IMR-90 (cell line): ENCODE measurements around the gene TNFRSF18. TPM values are rescaled to one million over a fixed set of nuclear protein-coding genes. Genes with fewer than 3 reads are reported as not detected.

Source experiments
- ATAC-seq: fragments of 200-7000 bp; cut with Tn5 transposase; 2 replicates; pipeline ENCODE4 v1.9.1; 2020; ENCODE audit warnings: low read depth, mild to moderate bottlenecking, moderate library complexity
- BruUV-seq: library from RNA; stranded (reverse); fragments of 400-500 nt; replicated peaks from 2 replicates; lab custom pipeline; 2021; lab: Mats Ljungman, UMichigan
- CTCF ChIA-PET: fragments of 300-600 bp; formaldehyde crosslinking; extraction: SDS; loops from one replicate; lab custom pipeline; 2021; ENCODE audit warnings: antibody characterized with exemption; lab: Yijun Ruan, JAX
- POLR2A ChIA-PET: fragments of 300-600 bp; sonication (Branson Sonifier 250); formaldehyde crosslinking; loops from one replicate; lab custom pipeline; 2022; ENCODE audit warnings: antibody characterized with exemption; ENCODE audit not compliant: unreplicated experiment; lab: Charles Lee
- DNase-seq: peaks from one replicate; pipeline ENCODE4 v3.0.0; 2013
- H2AFZ ChIP-seq: replicated peaks from 2 replicates; pipeline ENCODE3; 2013; ENCODE audit warnings: low read length, mild to moderate bottlenecking; ENCODE audit not compliant: poor library complexity
- H2AK5ac ChIP-seq: 2 replicates; pipeline ENCODE4 v1.6.1; 2013; ENCODE audit warnings: low read depth, low read length, inconsistent platforms
- H2AK9ac ChIP-seq: replicated peaks from 2 replicates; pipeline ENCODE3; 2013; ENCODE audit warnings: mild to moderate bottlenecking, low read depth, low read length, moderate library complexity; ENCODE audit not compliant: poor library complexity
- H2BK120ac ChIP-seq: 2 replicates; pipeline ENCODE4 v1.6.1; 2013; ENCODE audit warnings: low read depth, low read length, inconsistent platforms
- H2BK15ac ChIP-seq: 3 replicates; pipeline ENCODE4 v1.6.1; 2013; ENCODE audit warnings: low read depth, low read length, inconsistent platforms
- H2BK20ac ChIP-seq: 2 replicates; pipeline ENCODE4 v1.6.1; 2013; ENCODE audit warnings: low read depth, mild to moderate bottlenecking, inconsistent platforms, low read length, moderate library complexity
- H2BK5ac ChIP-seq: 2 replicates; pipeline ENCODE4 v1.6.1; 2013; ENCODE audit warnings: mild to moderate bottlenecking, low read depth, low read length, inconsistent platforms; ENCODE audit not compliant: poor library complexity, severe bottlenecking
- H3K14ac ChIP-seq: replicated peaks from 2 replicates; pipeline ENCODE4 v1.6.1; 2013; ENCODE audit warnings: low read depth, low read length, inconsistent platforms
- H3K18ac ChIP-seq: 2 replicates; pipeline ENCODE4 v1.6.1; 2013; ENCODE audit warnings: low read depth, low read length, control low read depth
- H3K23ac ChIP-seq: 2 replicates; pipeline ENCODE4 v1.6.1; 2013; ENCODE audit warnings: low read depth, low read length, inconsistent platforms
- H3K27ac ChIP-seq: 2 replicates; pipeline ENCODE4 v1.5.1; 2013; ENCODE audit warnings: mild to moderate bottlenecking, control low read depth, low read length; ENCODE audit not compliant: insufficient read depth
- H3K27me3 ChIP-seq: 2 replicates; pipeline ENCODE4 v1.6.1; 2013; ENCODE audit warnings: low read length; ENCODE audit not compliant: control insufficient read depth, insufficient read depth
- H3K36me3 ChIP-seq: 2 replicates; pipeline ENCODE4 v1.6.1; 2013; ENCODE audit warnings: low read length, mixed read lengths; ENCODE audit not compliant: control insufficient read depth, insufficient read depth
- H3K4ac ChIP-seq: 2 replicates; pipeline ENCODE4 v1.6.1; 2013; ENCODE audit warnings: low read depth, low read length, inconsistent platforms
- H3K4me1 ChIP-seq: 2 replicates; pipeline ENCODE4 v1.6.1; 2013; ENCODE audit warnings: low read length, mixed read lengths; ENCODE audit not compliant: control insufficient read depth, insufficient read depth
- H3K4me2 ChIP-seq: 2 replicates; pipeline ENCODE4 v1.6.1; 2013; ENCODE audit warnings: low read depth, mild to moderate bottlenecking, control low read depth, low read length, moderate library complexity
- H3K4me3 ChIP-seq: 2 replicates; pipeline ENCODE4 v1.5.1; 2013; ENCODE audit warnings: low read depth, mild to moderate bottlenecking, control low read depth, low read length, moderate library complexity; ENCODE audit not compliant: insufficient read depth
- H3K56ac ChIP-seq: 2 replicates; pipeline ENCODE4 v1.6.1; 2013; ENCODE audit warnings: low read length, inconsistent platforms; ENCODE audit not compliant: insufficient read depth; ENCODE audit errors: extremely low read depth
- H3K79me1 ChIP-seq, 2 experiments: 2 replicates each; pipeline ENCODE4 v1.6.1; 2013; ENCODE audit warnings: low read length in 2 of 2, inconsistent platforms in 1 of 2, low read depth in 1 of 2
- H3K9ac ChIP-seq: 2 replicates; pipeline ENCODE4 v1.6.1; 2013; ENCODE audit warnings: low read depth, low read length, control low read depth
- H3K9me1 ChIP-seq: 2 replicates; pipeline ENCODE4 v1.6.1; 2013; ENCODE audit warnings: low read length, inconsistent platforms; ENCODE audit not compliant: insufficient read depth
- H3K9me3 ChIP-seq: 2 replicates; pipeline ENCODE4 v1.6.1; 2013; ENCODE audit warnings: low read length; ENCODE audit not compliant: control insufficient read depth, insufficient read depth
- H4K20me1 ChIP-seq: 2 replicates; pipeline ENCODE4 v1.6.1; 2013; ENCODE audit warnings: low read length, inconsistent platforms; ENCODE audit not compliant: insufficient read depth
- H4K5ac ChIP-seq: 2 replicates; pipeline ENCODE4 v1.6.1; 2013; ENCODE audit warnings: mild to moderate bottlenecking, low read depth, low read length, control low read depth
- H4K8ac ChIP-seq, 2 experiments: 2 replicates each; pipeline ENCODE4 v1.6.1; 2013; ENCODE audit warnings: low read depth in 2 of 2, low read length in 2 of 2, control low read depth in 1 of 2, inconsistent platforms in 1 of 2
- H4K91ac ChIP-seq: 2 replicates; pipeline ENCODE4 v1.6.1; 2013; ENCODE audit warnings: low read depth, low read length, inconsistent platforms; ENCODE audit not compliant: insufficient read depth
- CEBPB ChIP-seq: IDR thresholded peaks from 2 replicates; pipeline ENCODE4 v1.6.1; 2012; ENCODE audit warnings: low read depth, low read length, improper control_type of control experiment
- MAZ ChIP-seq: IDR thresholded peaks from 2 replicates; pipeline ENCODE4 v1.6.1; 2012; ENCODE audit warnings: low read depth, mild to moderate bottlenecking, low read length, improper control_type of control experiment, moderate library complexity, borderline replicate concordance
- MXI1 ChIP-seq: IDR thresholded peaks from 2 replicates; pipeline ENCODE4 v1.6.1; 2012; ENCODE audit warnings: low read depth, mild to moderate bottlenecking, low read length, moderate library complexity, borderline replicate concordance
- NFE2L2 ChIP-seq: fragments of 150-350 bp; IDR thresholded peaks from 2 replicates; pipeline ENCODE4 v1.6.1; 2016; ENCODE audit warnings: low read depth, mild to moderate bottlenecking, low read length
- USF2 ChIP-seq: fragments of 150-350 bp; IDR thresholded peaks from 2 replicates; pipeline ENCODE4 v1.6.1; 2017; ENCODE audit warnings: mild to moderate bottlenecking, antibody characterized with exemption, low read length, low read depth
- WGBS, 2 experiments: methylation state at CpG; one replicate each; pipeline versions ENCODE4 v1.1.5 to v1.1.7; 2013; ENCODE audit warnings: missing lambda C conversion rate in 2 of 2; ENCODE audit not compliant: insufficient read length in 1 of 2; ENCODE audit errors: extremely low coverage in 2 of 2; 5-methylcytosine and 5-hydroxymethylcytosine counted together
- dilution Hi-C: fragments of 300-500 bp; cut with HindIII; formaldehyde crosslinking; loops from one replicate; pipeline ENCODE4 v1.14.3; 2018; ENCODE audit warnings: low sequenced_read_pairs; ENCODE audit not compliant: unreplicated experiment
- in situ Hi-C: fragments of 300-500 bp; cut with MboI; formaldehyde crosslinking; loops from 3 replicates; pipeline ENCODE4 v1.14.3; 2019; ENCODE audit warnings: low sequenced_read_pairs, inconsistent platforms, mixed read lengths
- intact Hi-C: fragments of 100-400 bp; cut with micrococcal nuclease; formaldehyde crosslinking; loops from 2 replicates; pipeline ENCODE4 v1.10.0; 2022
- polyA plus RNA-seq, 3 experiments: library from polyadenylated mRNA; depleted of rRNA; stranded (reverse); fragments of >200 nt; gene quantifications; 2 replicates each; pipeline ENCODE4 v1.2.3, GENCODE V29; 2012; ENCODE audit warnings: low replicate concordance in 1 of 3
- total RNA-seq: library from RNA; depleted of rRNA; stranded (reverse); fragments of >200 nt; gene quantifications from 2 replicates; pipeline ENCODE4 v1.2.3, GENCODE V29; 2012

Gene TNFRSF18
- total and polyA plus RNA-seq, 2 of the 4 experiments (the other 2 are of a cell fraction), result 0.18 to 1.0 TPM

- Histone ChIP-seq H3K4me2 (no peak overlapping the region), H3K4ac (no peak overlapping the region), H3K79me1 (no peaks in the 10 kb centered on the region), H2AK9ac (no peak overlapping the region), H3K23ac (no peak overlapping the region), H2AK5ac (no peak overlapping the region), H3K27me3 (peaks cover 56% of the 10 kb centered on the region), H2BK5ac (no peak overlapping the region), H3K36me3 (no peaks in the 10 kb centered on the region), H4K20me1 (no peaks in the 10 kb centered on the region; the same call in 1 of the 2 replicates), H3K14ac (no peak overlapping the region), H2BK15ac (no peak overlapping the region), H3K4me1 (no peaks in the 10 kb centered on the region), H2AFZ (no peak overlapping the region), H3K4me3 (no peak overlapping the region), H4K5ac (no peak overlapping the region), H3K9me1 (no peaks in the 10 kb centered on the region), H3K9ac (no peak overlapping the region), H3K56ac (no peak overlapping the region), H3K9me3 (no peaks in the 10 kb centered on the region), H4K8ac (no peak overlapping the region), H4K91ac (no peak overlapping the region), H2BK120ac (no peak overlapping the region), H3K18ac (no peak overlapping the region), H3K27ac (no peak overlapping the region), H2BK20ac (no peak overlapping the region)
- no peak for TF ChIP-seq NFE2L2
- no peak for TF ChIP-seq MXI1
- no peak for TF ChIP-seq MAZ
- no peak for TF ChIP-seq USF2
- TF ChIP-seq CEBPB, result no peak
- in situ Hi-C loops (no loop called here), dilution Hi-C loops (no loop called here), intact Hi-C loops (no loop called here)
- ATAC-seq, result no peak
- ChIA-PET CTCF (no interaction called here), POLR2A (no interaction called here)
- BruUV-seq, result no TSS peak
- 73% methylated on average over 19 of the region's 37 CpGs; no CpG with 5 or more reads in 1 of the 2 experiments for WGBS, 2 experiments
- no peak for DNase-seq
Observed at GRCh38 chr1:1168451-1169411, 37.7 kb downstream of the TNFRSF18 start.
